ENCODE results near the gene GEMIN7. TPM values are rescaled to one million over a fixed set of nuclear protein-coding genes. Genes with fewer than 3 reads are reported as not detected.
"Not testable (repeated sequence)": the region's sequence is repeated elsewhere in the genome, so short reads cannot be mapped to it uniquely, and the experiment has no call there.

The GEMIN7 gene
- total RNA-seq, 4 donors from 2014 or later, result 22.2 to 34.1 (median 27.9) TPM

DNA sequence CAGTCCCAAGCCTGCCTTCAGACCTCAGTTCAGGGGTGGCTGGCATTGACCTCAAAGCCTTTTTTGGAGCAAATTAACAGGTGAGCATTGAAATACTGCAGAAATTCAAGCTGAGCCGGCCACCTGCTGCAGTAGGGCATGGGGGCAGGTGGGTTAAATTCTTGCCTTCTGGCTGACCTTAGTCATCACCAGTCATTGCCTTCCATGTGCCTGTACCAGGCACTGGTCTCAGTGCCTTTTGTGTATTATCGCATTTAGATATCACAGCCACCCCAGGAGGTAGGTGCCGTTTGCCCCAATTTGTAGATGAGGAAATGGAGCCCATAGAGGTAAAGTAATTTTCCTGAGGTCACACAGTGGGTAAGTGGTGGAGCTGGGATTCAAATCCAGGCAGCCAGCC is 21.1 kb downstream of the GEMIN7 start:
- DNase-seq (ENCODE audit: low spot score) (no peak), ATAC-seq (ENCODE audit: low FRiP score) (no peak)
- no peak for TF ChIP-seq CTCF (IDR thresholded peaks at IDR 0.05)

DNA sequence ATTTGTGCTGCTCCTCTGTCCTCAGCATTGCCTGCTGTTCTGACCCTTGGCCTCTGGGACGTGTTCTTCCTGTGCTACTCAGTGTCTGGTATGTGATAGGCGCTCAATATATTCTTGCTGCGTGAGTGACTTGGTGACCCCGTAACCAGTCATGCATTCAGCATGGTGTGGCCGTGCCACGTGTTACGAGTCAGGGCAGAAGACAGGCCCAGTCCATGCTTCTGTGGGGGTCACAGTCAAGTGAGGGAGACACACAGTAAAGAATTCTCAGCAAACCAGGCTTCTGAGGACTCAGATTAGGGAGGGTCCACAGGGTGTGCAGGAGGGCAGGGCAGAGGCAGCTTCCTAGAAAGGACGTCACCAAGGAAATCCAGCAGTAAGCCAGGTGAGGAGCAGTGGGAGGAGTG is 21.8 kb downstream of the GEMIN7 start:
- no peak for ATAC-seq (ENCODE audit: low FRiP score)
- no peak for DNase-seq (ENCODE audit: low spot score)
- TF ChIP-seq CTCF (IDR thresholded peaks at IDR 0.05), result no peak

DNA sequence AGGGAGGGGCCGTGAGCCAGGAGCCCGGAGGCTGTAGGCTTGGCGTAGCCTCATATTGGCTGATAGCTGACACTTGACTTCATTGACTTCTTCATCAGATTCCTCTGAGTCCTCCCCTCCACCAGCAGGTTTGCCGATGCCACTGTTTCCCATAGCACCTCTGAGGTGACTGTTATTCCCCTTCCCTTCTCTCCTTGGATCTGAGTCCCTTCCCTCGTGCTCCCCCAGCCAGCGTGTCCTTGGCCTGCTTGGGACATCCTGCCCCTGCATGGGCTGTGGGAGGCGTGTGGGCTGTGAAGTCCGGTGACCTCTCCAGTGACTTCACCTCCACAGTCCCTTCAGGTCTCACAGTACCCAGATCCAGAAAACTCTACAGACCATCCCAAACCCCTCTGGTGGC is 22.7 kb downstream of the GEMIN7 start:
- DNase-seq (ENCODE audit: low spot score), result no peak

GRCh38 chr19:45102481-45102880 is 23.4 kb downstream of the GEMIN7 start:
- TF ChIP-seq CTCF (IDR thresholded peaks at IDR 0.05), result no peak
- no peak for DNase-seq (ENCODE audit: low spot score)
- ATAC-seq (ENCODE audit: low FRiP score), result no peak

More for the DNA sequence above, 22.7 kb downstream of the GEMIN7 start:
- no peak for ATAC-seq (ENCODE audit: low FRiP score)
- TF ChIP-seq CTCF (IDR thresholded peaks at IDR 0.05), result no peak

DNA sequence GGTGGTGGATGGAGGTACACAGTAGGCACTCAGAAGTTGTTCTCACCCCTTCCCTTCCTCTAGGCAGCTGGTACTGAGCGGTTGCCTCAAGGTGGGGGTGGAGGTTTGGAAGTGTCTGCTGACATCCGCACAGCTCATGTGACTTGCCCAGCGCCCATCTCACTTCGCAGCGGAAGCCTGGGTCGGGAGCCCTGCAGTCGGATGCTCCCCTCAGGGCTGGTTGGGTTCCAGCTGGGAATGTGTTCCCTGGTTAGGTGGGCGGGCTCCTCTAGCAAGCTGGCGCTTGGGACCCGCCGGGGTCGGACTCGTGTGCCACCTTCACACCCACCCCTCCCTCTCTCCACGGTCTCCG is 24.1 kb downstream of the GEMIN7 start:
- DNase-seq (ENCODE audit: low spot score) (no peak), ATAC-seq (ENCODE audit: low FRiP score) (no peak)
- no peak for TF ChIP-seq CTCF (IDR thresholded peaks at IDR 0.05)

GRCh38 chr19:45103508-45104319 is 24.7 kb downstream of the GEMIN7 start:
- DNase-seq (ENCODE audit: low spot score), result no peak
- no peak for ATAC-seq (ENCODE audit: low FRiP score)
- no peak for TF ChIP-seq CTCF (IDR thresholded peaks at IDR 0.05)

DNA sequence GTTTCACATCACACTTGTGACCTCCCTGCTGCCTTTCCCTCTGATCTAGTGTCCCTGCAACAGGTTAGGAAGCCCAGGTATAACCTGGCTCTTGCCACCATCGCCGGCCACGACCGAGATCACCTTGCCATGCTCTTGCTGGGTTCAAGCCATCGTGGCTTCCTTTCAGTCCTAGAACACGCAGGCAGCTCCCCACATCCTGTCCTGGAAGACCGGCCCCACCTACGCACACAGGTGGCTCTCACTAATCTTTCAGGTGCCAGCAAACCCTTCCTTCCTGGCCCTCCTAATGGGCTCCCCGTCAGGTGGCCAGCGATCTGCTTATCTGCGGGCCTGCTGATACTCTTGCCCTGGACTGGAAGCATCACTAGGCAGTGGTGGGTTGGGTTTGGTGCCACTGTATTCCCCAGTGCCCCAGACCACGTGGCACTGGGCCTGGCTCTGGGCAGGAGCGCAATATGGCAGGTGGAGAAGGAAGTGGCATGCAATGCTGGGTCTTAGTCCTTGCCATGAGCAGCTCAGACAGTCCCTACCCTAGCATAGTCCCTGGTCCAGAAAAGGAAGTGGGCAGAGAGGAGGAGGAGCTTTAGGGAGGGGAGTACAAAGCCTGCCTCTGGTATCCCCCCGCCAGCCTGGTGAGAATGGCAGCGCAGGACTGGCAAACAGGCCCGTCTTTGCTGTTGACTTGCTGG is 25.7 kb downstream of the GEMIN7 start:
- no peak for TF ChIP-seq CTCF (IDR thresholded peaks at IDR 0.05)
- DNase-seq (ENCODE audit: low spot score), result no peak
- no peak for ATAC-seq (ENCODE audit: low FRiP score)

DNA sequence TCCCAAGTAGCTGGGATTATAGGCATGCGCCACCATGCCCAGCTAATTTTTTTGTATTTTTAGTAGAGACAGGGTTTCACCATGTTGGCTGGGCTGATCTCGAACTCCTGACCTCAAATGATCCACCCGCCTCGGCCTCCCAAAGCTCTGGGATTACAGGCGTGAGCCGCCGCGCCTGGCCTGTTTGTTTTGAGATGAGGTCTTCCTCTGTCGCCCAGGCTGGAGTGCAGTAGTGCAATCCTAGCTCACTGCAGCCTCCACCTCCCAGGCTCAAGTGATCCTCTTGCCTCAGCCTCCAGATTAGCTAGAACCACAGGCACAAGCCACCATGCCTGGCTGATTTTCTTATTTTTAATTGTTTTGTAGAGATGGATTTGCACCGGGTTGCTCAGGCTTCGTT is 27.3 kb downstream of the GEMIN7 start:
- not testable (repeated sequence) for ATAC-seq (ENCODE audit: low FRiP score); DNase-seq (ENCODE audit: low spot score)

All from omental fat pad (tissue), 4 donors.